ENCODE measurements around the gene ITPA. TPM values are rescaled to one million over a fixed set of nuclear protein-coding genes. Genes with fewer than 3 reads are reported as not detected.

Gene ITPA
- total and polyA plus RNA-seq, 2 experiments from 2014 or later: 57.5 to 81.7 TPM

GRCh38 chr20:3242172-3242692, 32.9 kb downstream of the ITPA start:
- Histone ChIP-seq H3K4me2 (no peak overlapping the region), H2AFZ (no peak overlapping the region), H3K79me2 (replicated peaks; ENCODE audit: insufficient read depth) (no peaks in the 10 kb centered on the region), H3K9me2 (ENCODE audit: insufficient read depth) (no peaks in the 10 kb centered on the region), H3F3A (replicated peaks; ENCODE audit: low read depth) (0 out of 2 replicates have a peak, but pooled peaks cover 6% of the 10 kb centered on the region), H3K4me3 (no peak overlapping the region), H3K36me3 (ENCODE audit: insufficient read depth) (no peaks in the 10 kb centered on the region), H4K20me1 (replicated peaks; ENCODE audit: insufficient read depth) (no peaks in the 10 kb centered on the region; the same call in 1 of the 2 replicates), H3K4me1 (ENCODE audit: insufficient read depth) (no peaks in the 10 kb centered on the region; the same call in 1 of the 2 replicates), H3K27ac (ENCODE audit: low read depth) (no peak overlapping the region), H3K27me3 (ENCODE audit: insufficient read depth) (peaks cover 45% of the 10 kb centered on the region)
- peaks cover 17% of the 10 kb centered on the region for H3K4me1 Mint-ChIP-seq
- no peak overlapping the region for H3K4me3 Mint-ChIP-seq
- H3K27ac Mint-ChIP-seq: no peak overlapping the region
- no peaks in the 10 kb centered on the region for H3K9me3 Mint-ChIP-seq
- no peak for DNase-seq (ENCODE audit: low spot score)
- H3K36me3 Mint-ChIP-seq (ENCODE audit: low read depth): peaks cover 7% of the 10 kb centered on the region; the same call in 1 of the 3 replicates
- peaks cover 48% of the 10 kb centered on the region for H3K27me3 Mint-ChIP-seq (ENCODE audit: insufficient read depth, low read depth, poor library complexity)
- TF ChIP-seq REST (IDR thresholded peaks at IDR 0.05; ENCODE audit: unreplicated experiment) (no peak), STAT1 (IDR thresholded peaks at IDR 0.05; ENCODE audit: unreplicated experiment) (no peak), EZH2phosphoT487 (IDR thresholded peaks at IDR 0.05; ENCODE audit: unreplicated experiment) (no peak), ZNF114 (CRISPR knock-in tag; IDR thresholded peaks at IDR 0.05) (no peak), ETS1 (IDR thresholded peaks at IDR 0.05) (no peak), EZH2 (IDR thresholded peaks at IDR 0.05; ENCODE audit: low read depth, unreplicated experiment) (no peak), JUNB (IDR thresholded peaks at IDR 0.05; ENCODE audit: unreplicated experiment) (no peak), CREB1 (CRISPR knock-in tag; IDR thresholded peaks at IDR 0.05; ENCODE audit: low read depth) (no peak), NANOG (IDR thresholded peaks at IDR 0.05; ENCODE audit: borderline replicate concordance) (no peak), POLR2AphosphoS5 (IDR thresholded peaks at IDR 0.05; ENCODE audit: low read depth) (no peak), ZNF331 (CRISPR knock-in tag; IDR thresholded peaks at IDR 0.05; ENCODE audit: low read depth) (no peak), ZNF462 (CRISPR knock-in tag; IDR thresholded peaks at IDR 0.05) (no peak), CTCF (conservative IDR thresholded peaks at IDR 0.05; ENCODE audit: low read depth in 2 of 2) (no peak)
- no peak for ATAC-seq

All from GM23338 (cell line).